ENCODE measurements around the gene TMEM181. TPM values are rescaled to one million over a fixed set of nuclear protein-coding genes. Genes with fewer than 3 reads are reported as not detected.
"Not testable (repeated sequence)": the region's sequence is repeated elsewhere in the genome, so short reads cannot be mapped to it uniquely, and the experiment has no call there.

The TMEM181 gene
- total RNA-seq, 2 experiments from 2014 or later = 10.0 to 10.1 TPM

GRCh38 chr6:158524311-158524710, 35.6 kb upstream of the TMEM181 start:
- no peak overlapping the region for H3K4me3 Mint-ChIP-seq

GRCh38 chr6:158527858-158528257, 32.0 kb upstream of the TMEM181 start:
- ATAC-seq; H3K4me1 Mint-ChIP-seq (ENCODE audit: low read depth); DNase-seq; intact Hi-C loops (cut with micrococcal nuclease); H3K36me3 Mint-ChIP-seq (ENCODE audit: low read depth); H3K9me3 Mint-ChIP-seq; POLR2A ChIA-PET; H3K27ac Mint-ChIP-seq; H3K4me3 Mint-ChIP-seq; CTCF ChIA-PET: not testable (repeated sequence)
- peaks cover 51% of the 10 kb centered on the region for H3K27me3 Mint-ChIP-seq

More at GRCh38 chr6:158524311-158524710, 35.6 kb upstream of the TMEM181 start:
- ChIA-PET CTCF (interaction anchor here (2.0 kb wide), 1 partner anchor 303 kb away, joined by 7 read pairs; no protein-coding TSS in a partner anchor), POLR2A (no interaction called here)
- Mint-ChIP-seq H3K9me3 (peaks cover 10% of the 10 kb centered on the region), H3K27me3 (peaks cover 50% of the 10 kb centered on the region), H3K36me3 (ENCODE audit: low read depth) (no peaks in the 10 kb centered on the region), H3K27ac (no peak overlapping the region), H3K4me1 (ENCODE audit: low read depth) (no peaks in the 10 kb centered on the region)
- ATAC-seq (no peak), DNase-seq (no peak)
- intact Hi-C loops (cut with micrococcal nuclease) = no loop called here
- TF ChIP-seq CTCF (IDR thresholded peaks at IDR 0.05) = no peak

- Mint-ChIP-seq H3K4me3 (no peak overlapping the region), H3K9me3 (peaks cover 14% of the 10 kb centered on the region), H3K27ac (no peak overlapping the region), H3K27me3 (peaks cover 48% of the 10 kb centered on the region), H3K36me3 (ENCODE audit: low read depth) (no peaks in the 10 kb centered on the region), H3K4me1 (ENCODE audit: low read depth) (no peaks in the 10 kb centered on the region)
- intact Hi-C loops (cut with micrococcal nuclease) = no loop called here
- ATAC-seq (no peak), DNase-seq (no peak)
- no peak for TF ChIP-seq CTCF (IDR thresholded peaks at IDR 0.05)
- POLR2A ChIA-PET = no interaction called here
- CTCF ChIA-PET = no interaction called here
Measured at GRCh38 chr6:158528826-158529225, 31.1 kb upstream of the TMEM181 start.

- TF ChIP-seq CTCF (IDR thresholded peaks at IDR 0.05) = no peak
- intact Hi-C loops (cut with micrococcal nuclease) = no loop called here
- POLR2A ChIA-PET = no interaction called here
- peaks cover 45% of the 10 kb centered on the region for H3K27me3 Mint-ChIP-seq
- no peak overlapping the region for H3K4me3 Mint-ChIP-seq
- peaks cover 14% of the 10 kb centered on the region for H3K9me3 Mint-ChIP-seq
- H3K27ac Mint-ChIP-seq = no peak overlapping the region
- H3K36me3 Mint-ChIP-seq (ENCODE audit: low read depth) = no peaks in the 10 kb centered on the region
- ATAC-seq (no peak), DNase-seq (no peak)
- CTCF ChIA-PET = no interaction called here
- H3K4me1 Mint-ChIP-seq (ENCODE audit: low read depth) = no peaks in the 10 kb centered on the region
Measured at GRCh38 chr6:158529629-158530028, 30.3 kb upstream of the TMEM181 start.

GRCh38 chr6:158531566-158531965, 28.3 kb upstream of the TMEM181 start:
- Mint-ChIP-seq H3K9me3 (peaks cover 14% of the 10 kb centered on the region), H3K4me3 (no peak overlapping the region), H3K4me1 (ENCODE audit: low read depth) (no peaks in the 10 kb centered on the region), H3K27me3 (peaks cover 39% of the 10 kb centered on the region), H3K36me3 (ENCODE audit: low read depth) (no peaks in the 10 kb centered on the region), H3K27ac (no peak overlapping the region)
- CTCF ChIA-PET = interaction anchor here (1.1 kb wide), 1 partner anchor 25 kb away, joined by 3 read pairs; no protein-coding TSS in a partner anchor
- intact Hi-C loops (cut with micrococcal nuclease) = no loop called here
- POLR2A ChIA-PET = no interaction called here
- TF ChIP-seq CTCF (IDR thresholded peaks at IDR 0.05) = no peak
- DNase-seq (no peak), ATAC-seq (no peak)

GRCh38 chr6:158531970-158532369, 27.9 kb upstream of the TMEM181 start:
- no peak overlapping the region for H3K27ac Mint-ChIP-seq
- no peak for ATAC-seq
- ChIA-PET CTCF (interaction anchor here (1.1 kb wide), 1 partner anchor 25 kb away, joined by 3 read pairs; no protein-coding TSS in a partner anchor), POLR2A (no interaction called here)
- H3K27me3 Mint-ChIP-seq = peaks cover 36% of the 10 kb centered on the region
- TF ChIP-seq CTCF (IDR thresholded peaks at IDR 0.05) = no peak
- no peaks in the 10 kb centered on the region for H3K4me1 Mint-ChIP-seq (ENCODE audit: low read depth)
- H3K36me3 Mint-ChIP-seq (ENCODE audit: low read depth) = no peaks in the 10 kb centered on the region
- no peak overlapping the region for H3K4me3 Mint-ChIP-seq
- peaks cover 12% of the 10 kb centered on the region for H3K9me3 Mint-ChIP-seq
- no peak for DNase-seq
- intact Hi-C loops (cut with micrococcal nuclease) = no loop called here
